SKM-1 (cell line): ENCODE data around the gene NUTM1.
"Not testable (repeated sequence)": the region's sequence is repeated elsewhere in the genome, so short reads cannot be mapped to it uniquely, and the experiment has no call there.

Experiments
- DNase-seq: peaks from one replicate; lab custom pipeline; 2025; ENCODE audit not compliant: unreplicated experiment; lab: John Stamatoyannopoulos, UW

The NUTM1 gene

GRCh38 chr15:34364041-34364440 is 20.9 kb downstream of the NUTM1 start:
- no peak for DNase-seq

DNA sequence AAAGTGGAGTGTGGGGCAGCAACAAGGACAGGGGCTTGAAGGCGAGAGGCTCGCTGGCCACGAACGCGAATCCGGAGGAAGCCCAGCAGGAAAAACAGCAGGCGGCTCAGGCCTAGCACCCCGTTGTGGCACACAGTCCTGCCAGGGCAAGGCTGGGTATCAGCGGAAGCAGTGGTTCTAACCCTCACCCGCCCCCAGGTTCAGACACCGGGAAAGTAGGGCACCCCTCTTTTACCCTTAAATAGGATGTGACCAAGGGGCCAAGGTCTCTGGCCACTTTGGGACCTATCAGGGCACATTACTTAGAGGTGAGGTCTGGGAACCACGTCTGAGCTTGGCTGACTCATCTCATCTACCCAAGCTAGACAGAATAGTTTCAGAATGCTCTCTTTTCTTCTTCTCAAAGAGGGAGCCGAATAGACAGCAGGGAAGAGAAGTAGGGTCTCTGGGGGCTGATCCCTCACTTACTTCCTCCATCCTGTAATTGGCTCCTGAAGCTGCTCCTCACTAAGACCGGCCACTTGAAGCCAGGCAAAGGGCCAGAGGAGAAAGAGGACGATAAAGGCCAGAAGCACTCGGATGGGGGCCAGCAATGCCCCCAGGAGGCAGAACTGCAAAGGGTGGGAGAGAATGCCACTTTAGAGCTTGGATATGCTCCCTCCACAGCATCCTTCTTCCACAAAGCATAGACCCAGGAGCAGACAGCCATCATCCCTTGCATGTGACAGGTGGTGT is 22.1 kb downstream of the NUTM1 start:
- no peak for DNase-seq

DNA sequence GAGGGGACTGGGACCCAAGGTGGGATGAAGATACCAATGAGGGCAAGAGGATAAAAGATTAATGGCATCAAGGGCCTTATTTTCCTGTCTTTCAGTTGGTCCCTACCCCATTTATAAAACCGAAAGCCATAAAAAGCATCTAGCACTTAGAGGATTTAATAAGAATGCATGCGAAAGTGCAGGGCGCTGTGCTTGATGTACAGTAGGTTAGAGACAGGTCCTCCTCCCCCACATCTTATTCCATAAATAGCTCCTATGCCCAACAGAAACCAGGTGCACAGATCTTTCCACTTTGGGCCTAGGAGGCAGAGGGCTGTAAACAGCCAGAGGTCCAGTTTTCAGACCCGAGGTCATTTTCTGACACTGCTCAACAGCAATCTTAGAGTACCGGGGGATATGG is 22.7 kb downstream of the NUTM1 start:
- DNase-seq = no peak

- DNase-seq = peak; percentile 29
These were observed 23.4 kb downstream of the NUTM1 start for GRCh38 chr15:34366271-34367065.

- DNase-seq = peak; percentile 75
These were observed 24.3 kb downstream of the NUTM1 start, which contains the start of gene LPCAT4 for GRCh38 chr15:34367101-34368081. Gene LPCAT4, minus strand, starts transcription at chr15:34367196. Its CDS starts 96 bp downstream, at chr15:34367100.

DNA sequence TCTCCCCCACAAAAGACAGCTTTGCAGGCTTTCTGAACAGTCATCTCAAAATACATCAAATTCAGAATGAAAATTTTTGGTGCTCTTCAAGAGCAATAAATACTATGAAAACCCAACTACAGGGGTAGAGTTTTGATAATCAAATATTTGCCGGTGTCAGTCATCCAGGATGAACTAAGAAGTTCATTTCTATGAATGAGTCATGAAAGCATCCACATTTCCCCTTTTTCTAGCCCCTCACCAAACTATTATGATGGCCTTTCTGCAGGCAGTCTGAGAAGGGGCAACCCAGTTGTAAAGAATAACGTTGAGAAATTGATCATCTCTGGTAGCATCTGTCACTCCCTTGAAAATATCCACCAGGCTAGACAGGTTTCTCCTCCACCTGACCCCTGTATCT is 27.0 kb downstream of the NUTM1 start:
- DNase-seq = no peak

DNA sequence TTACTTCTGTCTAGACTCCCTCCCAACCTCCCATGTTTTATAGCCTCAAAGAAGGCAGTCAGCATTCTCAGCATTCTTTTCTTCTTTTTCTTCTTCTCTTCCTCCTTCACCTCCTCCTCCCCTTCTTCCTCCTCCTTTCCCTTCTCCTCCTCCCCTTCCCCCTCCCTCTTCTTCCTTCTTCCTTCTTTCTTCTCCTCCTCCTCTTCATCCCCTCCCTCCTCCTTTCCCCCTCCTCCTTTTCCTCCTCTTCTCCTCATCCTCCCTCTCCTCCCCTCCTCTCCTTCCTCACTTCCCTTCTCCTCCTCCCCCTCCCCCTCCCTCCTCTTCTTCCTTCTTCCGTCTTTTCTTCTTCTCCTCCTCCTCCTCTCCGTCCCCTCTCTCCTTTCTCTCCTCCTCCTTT is 27.5 kb downstream of the NUTM1 start:
- DNase-seq = no peak

GRCh38 chr15:34373951-34374350 is 30.8 kb downstream of the NUTM1 start:
- DNase-seq = no peak

DNA sequence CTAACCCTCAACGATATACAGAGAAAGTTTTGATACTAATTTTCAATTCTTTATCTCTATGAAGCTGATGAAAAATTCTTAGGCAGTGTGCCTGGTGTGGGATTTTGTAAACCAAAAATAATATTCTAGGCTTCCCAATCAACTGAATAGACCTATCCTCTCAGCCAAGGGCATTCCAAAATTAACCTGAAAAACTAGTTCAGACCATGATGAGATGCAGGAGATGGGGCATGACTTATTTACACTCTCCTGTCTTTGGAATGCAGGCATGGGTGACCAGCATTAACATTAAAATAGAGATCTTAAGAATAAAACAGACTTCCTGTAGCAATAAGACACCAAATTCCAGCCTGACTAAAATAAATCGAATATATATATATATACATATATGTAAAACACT is 31.7 kb downstream of the NUTM1 start:
- no peak for DNase-seq

- DNase-seq = not testable (repeated sequence)
These were observed 32.4 kb downstream of the NUTM1 start for GRCh38 chr15:34375541-34375940.

GRCh38 chr15:34376856-34377255 is 33.7 kb downstream of the NUTM1 start:
- no peak for DNase-seq

DNA sequence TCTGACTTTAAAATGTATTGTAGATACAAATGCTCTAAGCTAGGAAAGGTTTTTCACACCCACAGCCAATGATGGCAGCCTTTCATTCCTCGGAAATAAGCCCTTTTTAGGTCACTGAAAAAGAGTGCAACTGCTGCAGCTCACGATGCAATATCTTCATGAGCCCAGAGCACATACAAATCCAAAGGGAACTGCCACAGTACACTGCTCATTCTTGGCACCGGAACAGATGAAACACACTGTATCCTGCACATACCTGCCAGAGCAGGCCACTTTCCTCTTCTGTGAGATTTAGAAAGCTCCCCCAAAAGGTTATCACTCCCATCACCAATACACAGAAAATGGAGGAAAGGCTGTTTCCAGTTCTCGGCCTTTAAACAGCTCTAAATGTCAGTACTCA is 37.4 kb downstream of the NUTM1 start:
- not testable (repeated sequence) for DNase-seq

GRCh38 chr15:34381829-34382521 is 38.9 kb downstream of the NUTM1 start:
- not testable (repeated sequence) for DNase-seq

- DNase-seq = not testable (repeated sequence)
These were observed 46.5 kb downstream of the NUTM1 start for GRCh38 chr15:34389594-34390086.

GRCh38 chr15:34392981-34393380 is 49.9 kb downstream of the NUTM1 start:
- DNase-seq = not testable (repeated sequence)

DNA sequence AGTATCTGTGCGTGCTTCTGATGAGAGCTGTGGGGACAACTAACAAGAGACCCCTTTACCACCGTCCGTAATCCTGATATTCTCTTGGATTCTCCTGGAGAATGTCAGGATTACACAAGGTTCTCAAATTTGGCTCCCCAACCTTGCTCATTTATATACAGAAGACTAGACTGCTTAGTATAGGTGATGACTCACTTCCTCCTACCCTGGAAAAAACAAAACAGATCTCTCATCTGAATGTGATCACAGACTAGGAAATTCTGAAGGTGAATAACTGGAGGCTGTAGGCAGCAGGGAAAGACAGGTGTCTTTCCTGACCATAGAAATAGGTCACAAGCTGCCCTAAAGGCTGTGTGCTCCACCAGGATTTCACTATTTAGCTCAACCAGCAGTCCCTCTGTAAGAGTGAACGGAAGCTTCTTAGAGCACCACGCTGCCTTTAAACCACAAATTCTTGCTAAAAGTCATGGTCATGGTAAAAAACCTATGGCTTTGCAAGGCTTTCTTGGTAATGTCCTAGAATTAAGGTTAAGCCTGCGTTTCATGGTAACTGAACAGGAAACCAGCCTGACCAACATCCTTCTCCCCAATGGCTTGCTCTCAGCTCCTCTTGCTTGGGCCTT is 54.6 kb downstream of the NUTM1 start:
- DNase-seq = not testable (repeated sequence)

DNA sequence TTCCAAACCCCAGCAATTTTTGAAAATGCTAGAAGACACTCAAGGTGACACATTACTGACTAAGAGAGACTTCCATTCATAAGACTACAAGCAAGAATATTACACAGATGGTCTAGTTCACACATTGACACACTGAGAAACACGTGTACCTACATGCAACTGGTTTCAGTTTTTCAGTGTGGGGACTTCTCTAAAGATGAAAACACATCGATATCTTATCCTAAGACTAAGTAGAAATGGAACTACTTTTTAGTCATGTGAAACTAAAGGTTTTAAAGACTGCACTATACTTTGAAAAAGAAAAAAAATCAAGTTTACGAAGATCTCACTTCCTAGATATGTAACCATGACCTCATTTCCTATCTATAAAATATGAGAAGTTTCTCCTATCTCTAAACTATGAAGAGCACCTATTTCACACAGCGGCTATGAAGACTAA is 60.1 kb downstream of the NUTM1 start:
- not testable (repeated sequence) for DNase-seq

GRCh38 chr15:34403899-34404298 is 60.8 kb downstream of the NUTM1 start:
- DNase-seq = not testable (repeated sequence)
